NCI-H1417 (cell line): Measurements from ENCODE around the gene ITPRIP.

ENCODE experiments used
- DNase-seq, 3 experiments: peaks; one replicate each; lab custom pipeline; 2025; lab: John Stamatoyannopoulos, UW

The ITPRIP gene

DNA sequence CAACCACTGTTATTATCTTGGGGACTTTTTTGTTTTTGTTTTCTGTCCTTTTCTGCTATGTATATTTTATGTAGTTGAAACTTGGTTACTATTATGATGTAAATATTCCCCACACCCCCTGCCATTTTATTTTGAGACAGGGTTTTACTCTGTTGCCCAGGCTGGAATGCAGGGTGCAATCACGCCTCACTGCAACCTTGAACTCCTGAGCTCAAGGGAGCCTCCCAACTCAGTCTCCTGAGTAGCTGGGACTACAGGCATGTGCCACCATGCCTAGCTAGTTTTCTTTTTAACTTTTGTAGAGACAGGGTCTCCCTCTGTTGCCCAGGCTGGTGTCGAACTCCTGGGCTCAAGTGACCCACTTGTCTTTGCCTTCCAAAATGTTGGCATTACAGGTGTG lies 51.3 kb downstream of the ITPRIP start:
- DNase-seq = no peak

DNA sequence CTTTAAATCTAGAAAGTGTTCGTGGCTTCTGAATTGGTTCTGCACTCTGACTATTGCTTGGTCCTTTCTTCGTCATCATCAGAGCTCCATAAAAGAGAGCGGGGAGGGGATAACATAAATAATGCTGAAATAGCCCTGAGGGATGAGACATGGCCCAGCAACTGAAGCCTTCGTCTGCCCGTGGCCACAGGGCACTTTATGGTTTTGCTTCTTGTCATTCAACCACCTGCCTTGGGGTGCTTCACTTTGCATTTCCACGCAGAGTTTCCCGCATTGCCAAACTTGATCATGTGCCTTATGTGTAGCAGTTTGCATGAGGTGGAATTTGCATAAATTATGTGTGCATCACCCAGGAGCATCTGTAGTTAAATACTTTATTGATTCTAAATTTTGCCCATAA lies 53.4 kb downstream of the ITPRIP start:
- DNase-seq = no peak

DNA sequence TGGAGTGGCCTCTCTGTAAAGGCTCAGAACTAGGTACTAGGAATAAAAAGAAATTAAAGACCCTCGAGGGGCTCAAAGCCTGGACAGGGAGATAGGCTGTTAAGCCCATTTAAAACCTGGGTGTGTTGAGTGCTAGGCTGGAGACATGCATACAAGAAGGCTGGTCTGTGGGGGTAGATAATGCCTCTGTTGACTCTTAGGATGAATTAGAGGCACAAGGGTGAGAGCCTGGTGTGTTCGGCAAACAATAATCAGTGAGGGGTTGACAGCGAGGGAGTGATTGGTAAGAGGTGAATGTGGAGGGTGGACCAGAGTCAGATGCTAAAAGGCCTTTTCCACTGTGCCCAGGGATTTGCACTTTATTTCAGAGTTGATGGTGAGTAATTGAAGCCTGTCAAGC lies 56.6 kb downstream of the ITPRIP start:
- peak in 2 of 3 experiments; percentile 70 to 93 for DNase-seq

DNA sequence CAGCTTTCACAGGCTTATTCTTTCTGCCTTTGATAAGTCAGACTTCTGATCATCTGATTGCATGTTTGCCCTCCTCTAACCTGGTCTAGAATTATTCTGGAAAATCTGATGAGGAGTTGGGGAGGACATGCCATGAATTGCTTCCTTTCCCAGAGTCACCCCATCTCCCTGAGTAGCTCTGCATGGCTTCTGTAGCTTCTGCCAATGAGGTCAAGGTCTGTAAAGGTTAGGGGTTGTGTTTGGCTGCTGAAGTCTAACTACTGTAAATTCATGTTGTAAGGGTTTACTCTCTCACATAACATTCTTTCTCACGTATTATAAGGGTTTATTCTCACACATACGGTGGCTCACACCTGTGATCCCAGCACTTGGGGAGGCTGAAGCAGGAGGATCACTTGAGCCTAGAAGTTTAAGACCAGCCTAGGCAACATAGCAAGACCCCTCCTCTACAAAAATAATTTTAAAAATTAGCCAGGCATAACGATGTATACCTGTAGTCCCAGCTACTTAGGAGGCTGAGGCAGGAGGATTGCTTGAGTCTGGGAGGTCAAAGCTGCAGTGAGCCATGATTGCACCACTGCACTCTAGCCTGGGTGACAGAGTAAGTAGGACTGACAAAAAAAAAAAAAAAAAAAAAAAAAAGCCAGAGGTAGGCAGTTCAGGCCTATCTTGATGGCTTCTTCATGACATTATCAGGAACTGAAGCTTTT lies 58.6 kb downstream of the ITPRIP start:
- no peak for DNase-seq

DNA sequence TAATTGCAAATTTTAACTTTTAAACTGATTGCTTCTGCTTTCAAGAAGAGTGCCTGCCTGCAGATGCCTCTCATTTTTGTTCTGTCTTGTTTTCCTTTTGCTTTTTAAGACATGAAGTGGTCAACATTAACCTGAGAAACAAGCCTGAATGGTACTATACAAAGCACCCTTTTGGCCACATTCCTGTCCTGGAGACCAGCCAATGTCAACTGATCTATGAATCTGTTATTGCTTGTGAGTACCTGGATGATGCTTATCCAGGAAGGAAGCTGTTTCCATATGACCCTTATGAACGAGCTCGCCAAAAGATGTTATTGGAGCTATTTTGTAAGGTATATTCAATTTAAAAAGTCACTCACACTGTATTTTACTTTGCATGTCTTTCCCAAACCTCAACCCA lies 60.5 kb downstream of the ITPRIP start:
- DNase-seq = peak in 1 of 3 experiments; percentile 35

DNA sequence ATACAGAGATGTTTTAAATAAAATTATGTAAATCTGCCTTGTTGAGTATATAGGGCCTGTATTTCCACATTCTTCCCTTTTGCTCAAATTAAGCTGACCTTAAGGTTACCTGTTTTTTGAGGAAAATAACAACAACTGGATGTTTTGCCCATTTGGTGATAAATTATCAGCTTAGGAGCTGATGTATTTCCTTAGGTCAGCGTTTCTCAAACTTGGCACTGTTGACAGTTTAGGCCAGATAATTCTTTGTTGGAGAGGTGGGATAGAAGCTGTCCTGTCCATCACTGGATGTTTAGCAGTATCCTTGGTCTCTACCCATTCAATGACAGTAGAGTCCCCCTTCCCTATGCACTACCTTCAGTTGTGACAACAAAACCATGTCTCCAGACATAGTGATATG lies 62.1 kb downstream of the ITPRIP start:
- no peak for DNase-seq

DNA sequence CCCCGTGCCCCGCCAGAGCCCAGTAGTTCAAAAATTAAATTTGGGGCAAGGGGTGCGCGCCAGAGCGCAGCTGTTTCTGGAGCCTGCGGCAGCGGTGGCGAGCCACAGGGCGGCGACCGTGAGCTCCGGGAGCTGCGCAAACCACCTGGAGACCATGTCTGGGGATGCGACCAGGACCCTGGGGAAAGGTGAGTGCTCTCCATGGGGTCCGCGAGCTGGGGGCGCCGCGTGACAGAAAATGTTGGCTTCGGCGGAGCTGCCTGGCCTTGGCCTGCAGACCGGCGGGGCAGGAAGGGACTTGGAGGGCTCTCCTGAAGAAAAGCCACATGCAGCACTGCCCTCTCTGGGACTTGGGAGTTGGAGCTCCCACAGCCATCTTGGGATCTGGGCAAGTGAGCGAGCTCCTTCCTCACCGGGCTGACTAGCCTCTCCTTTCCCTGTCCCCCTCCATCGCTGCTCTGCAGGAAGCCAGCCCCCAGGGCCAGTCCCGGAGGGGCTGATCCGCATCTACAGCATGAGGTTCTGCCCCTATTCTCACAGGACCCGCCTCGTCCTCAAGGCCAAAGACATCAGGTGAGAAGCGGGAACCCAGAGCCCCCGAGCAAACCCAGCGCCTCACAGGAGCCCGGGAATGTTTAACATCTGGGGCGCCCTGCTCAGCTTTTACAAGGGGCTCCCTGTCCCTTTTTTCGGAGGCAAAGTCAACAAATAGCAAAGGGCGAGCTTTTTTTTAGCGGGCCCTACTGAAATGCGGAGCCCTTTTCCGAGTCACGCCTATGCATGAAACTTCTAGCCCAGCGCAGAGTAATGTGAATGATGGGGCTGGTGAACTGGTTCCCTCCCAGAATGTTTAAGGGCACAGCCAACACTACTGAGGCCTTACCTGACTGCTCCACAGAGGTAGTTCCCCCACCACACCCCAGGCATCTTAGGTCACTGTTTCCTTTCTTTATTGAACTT lies 63.2 kb downstream of the ITPRIP start:
- DNase-seq = no peak

DNA sequence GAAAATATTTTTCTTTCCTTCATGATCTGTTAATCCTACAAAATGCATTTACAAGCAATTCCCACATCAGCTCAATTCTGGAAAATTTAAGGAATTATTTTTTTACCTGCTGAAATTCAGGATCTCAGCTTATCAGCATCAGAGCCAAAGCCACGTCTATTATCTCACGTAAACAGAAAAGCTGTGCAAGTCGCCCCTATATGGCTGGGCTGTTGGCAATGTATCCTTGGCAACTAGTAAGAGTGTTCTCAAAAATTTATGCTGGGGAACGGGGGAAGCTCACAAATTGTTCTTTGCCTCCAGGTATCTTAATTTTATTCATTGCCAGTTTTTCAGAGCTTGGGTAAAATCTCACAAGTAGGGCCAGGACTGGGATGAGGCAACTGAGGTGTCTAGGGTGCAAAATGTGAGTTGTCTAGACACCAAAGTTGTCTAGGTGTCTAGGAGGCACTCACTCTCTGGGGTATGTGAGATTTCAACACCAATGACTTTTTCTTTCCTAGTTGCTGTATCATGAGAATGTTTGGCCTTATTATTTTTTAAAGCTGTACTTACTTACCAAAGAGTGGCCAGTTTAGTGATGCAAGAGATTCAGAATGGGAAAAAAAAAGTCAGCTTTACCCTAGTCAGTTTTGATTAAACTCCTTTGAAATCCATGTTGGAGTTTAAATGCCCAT lies 64.2 kb downstream of the ITPRIP start:
- no peak for DNase-seq

DNA sequence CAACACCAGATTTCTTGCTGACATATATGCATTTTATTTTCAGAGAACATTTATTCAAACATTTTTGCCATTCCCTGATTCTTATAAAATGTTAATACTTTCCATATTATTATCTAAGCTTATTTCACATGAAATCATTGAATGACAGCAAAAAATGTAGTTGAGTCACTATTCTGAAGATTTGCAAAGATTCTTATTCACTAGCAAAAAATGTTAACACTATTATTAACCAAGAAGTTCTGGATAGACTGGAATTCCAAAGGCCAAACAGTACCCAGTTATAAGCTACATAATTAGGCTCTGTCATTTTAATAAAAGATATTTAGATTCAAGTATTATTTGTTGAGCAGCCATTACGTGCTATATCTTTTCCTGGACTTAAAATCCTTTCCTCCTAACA lies 65.0 kb downstream of the ITPRIP start:
- no peak for DNase-seq

DNA sequence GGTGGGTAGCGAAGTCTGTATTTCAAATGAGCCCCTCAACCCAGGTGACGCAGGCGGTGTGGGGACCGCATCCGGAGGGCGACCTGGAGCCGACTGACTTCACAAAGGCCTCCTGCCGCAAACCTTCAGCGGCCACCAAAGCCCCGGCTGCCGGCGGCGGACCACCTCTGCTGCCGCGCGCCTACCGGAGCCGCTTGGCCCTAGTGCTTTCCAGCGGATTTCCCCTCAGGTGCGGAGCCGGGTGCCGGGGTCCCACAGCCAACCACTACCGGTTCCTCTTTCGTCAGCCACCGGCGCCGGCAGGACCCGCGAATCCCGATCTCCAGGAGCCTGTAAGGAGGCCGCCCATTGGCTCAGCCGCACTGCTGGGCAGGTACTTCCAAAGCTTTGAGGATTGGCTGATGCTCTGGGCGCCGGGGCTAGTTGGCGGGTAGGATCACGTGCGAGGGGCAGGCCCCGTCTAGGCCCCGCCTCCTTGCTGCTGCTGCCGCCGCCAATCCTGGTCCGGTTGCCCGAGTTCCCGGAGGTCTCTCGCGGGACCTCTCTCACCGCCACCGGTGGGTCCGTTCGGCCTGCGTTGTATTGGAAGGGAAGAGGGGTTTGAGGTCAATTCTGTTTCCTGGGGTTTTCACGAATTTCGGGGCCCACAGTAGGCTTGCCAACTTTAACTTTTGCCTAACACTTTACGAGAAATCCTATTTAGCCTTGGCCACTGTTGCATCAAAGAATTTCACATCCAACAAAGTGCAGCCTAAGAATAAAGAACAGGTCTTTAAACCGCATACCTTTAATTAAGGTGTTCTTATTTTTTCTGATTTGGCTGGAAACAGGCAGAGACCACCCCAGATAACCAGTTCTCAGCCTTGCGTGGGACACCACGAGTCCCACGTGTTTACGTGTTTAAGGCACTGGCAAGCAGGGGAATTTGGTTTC lies 69.3 kb downstream of the ITPRIP start, which contains the start of gene GSTO2:
Gene GSTO2 (plus strand): TSS at position 472 of the 933 bp plus-strand sequence. CDS start 5,732 bp downstream, outside the sequence.
- DNase-seq = peak; percentile 90 to 97 (median 93)

DNA sequence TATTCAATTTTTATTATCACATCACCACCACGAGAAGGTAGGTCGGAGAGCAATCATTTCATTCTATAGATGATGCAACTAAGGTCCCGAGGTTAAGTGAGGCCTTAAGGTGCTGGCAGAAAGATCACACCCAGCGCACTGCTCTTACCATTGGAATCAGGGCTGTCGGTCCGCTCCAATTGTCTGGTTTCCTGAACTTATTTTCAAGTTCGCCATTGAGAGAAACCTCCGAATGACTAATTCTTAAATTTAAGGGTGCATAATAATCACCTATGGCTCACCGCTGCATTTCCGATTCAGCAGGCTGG lies 69.9 kb downstream of the ITPRIP start:
- peak in 1 of 3 experiments; percentile 43 for DNase-seq

DNA sequence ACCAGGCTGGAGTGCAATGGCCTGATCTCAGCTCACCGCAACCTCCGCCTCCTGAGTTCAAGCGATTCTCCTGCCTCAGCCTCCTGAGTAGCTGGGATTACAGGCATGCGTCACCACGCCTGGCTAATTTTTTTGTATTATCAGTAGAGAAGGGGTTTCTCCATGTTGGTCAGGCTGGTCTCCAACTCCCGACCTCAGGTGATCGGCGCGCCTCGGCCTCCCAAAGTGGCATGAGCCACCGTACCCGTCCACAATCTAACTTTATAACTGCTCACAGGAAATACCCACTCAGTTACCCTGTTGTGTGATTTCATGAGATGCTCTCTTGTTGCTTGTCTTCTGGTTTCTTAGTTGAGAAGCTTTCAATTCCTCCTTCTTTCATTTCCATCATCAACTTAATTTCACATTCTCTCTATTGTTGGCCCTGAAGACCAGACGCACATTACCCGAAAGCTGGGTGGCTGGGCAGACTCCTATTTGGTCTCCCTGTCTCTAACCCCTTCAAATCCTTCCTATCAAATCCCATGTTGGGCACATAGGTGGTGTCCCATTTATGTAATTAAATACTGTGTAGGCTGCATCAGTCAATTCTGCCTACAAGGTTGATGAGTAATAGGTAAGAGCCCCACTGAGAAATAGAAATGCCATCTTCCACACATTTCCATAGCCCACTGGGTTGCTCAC lies 70.4 kb downstream of the ITPRIP start:
- DNase-seq = no peak

DNA sequence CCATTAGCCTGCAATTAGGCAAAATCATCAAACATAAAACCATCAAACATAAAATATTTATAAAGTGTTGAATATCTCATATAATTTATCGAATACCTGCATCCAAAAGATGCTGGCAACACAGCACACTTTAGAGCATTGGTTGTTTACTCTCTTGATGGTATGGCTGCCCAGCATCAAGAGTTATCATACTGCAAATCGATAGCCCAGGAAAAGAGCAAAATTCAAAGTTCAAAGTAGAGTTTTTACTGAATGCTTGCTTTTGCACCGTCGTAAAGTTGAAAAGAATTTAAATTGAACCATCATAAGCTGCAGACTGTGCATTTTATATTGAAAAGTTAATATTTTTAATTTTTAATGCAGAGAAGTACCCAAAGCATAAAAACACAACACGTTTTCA lies 73.5 kb downstream of the ITPRIP start:
- no peak for DNase-seq

DNA sequence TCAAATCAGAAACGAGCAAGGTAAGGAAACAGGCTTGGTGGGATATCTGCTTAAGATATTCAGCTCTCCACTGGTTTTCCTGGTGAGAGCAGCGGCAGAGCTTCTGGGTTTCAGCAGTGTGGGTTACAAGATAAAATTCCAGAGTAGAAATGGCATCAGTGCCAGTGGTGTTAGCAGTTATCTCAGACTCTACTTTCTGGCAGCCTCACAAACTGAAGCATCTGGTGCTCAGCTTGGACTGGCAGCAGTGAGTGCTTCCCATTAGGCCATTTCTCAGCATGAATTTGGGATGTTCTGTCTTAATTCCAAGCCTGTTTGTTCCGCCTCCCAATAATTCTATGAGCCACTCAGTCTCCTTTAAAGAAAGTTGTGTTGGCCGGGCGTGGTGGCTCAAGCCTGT lies 76.2 kb downstream of the ITPRIP start:
- no peak for DNase-seq

DNA sequence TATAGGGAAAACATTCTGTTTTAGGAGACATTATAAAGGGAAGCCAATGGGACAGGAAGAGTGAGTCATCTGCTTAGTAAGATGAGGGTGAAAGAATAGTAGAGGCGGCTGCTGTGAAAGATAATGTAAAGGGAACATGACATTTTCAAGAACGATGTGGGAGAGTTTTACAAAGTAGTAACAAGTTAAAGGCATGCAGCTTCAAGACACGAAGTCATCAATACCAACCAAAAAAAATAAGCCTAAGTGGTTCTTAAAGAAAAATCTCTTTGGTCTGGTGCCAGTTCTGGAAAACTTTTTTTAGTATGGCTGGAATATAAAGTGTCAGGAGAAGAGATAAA lies 77.5 kb downstream of the ITPRIP start:
- DNase-seq = no peak

DNA sequence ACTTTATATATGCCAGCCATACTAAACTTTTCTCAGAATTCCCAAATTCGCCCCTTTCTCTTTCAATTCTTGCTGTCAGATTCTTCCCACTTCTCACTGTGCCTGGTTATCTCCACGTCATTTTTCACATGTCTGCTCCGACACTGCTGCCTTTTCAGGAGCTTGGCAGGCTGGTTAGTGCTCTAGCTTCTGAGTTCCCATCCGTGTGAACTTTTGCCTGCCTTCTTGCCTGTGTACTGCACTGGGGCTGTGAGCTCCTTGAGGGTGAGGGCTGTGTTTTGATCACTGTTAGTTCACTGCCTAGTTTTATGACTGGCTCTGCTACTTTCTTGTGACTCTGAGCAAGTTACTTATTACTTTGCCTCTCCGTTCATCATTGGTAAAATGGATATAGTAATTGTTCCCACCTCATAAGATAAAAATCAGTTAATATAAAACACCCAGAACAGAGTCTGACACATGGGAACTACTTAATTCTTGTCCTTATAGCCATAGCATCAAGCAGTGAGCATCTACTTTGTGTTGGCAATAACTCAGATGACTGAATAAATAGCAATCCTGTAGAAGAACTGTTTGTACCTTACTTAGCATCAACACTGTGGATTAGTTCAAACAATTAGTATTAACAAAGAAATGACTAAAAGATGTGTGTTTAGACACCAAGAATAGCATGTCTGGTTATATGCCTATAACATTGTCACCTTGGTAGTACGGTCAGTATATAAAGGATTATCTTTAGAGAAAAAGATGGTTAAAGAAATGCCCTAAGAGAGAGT lies 78.1 kb downstream of the ITPRIP start:
- no peak for DNase-seq
